ENCODE data around the gene FAP.
A peak's percentile ranks its signal among the peaks of the same experiment; 100 is the strongest.

Gene FAP

DNA sequence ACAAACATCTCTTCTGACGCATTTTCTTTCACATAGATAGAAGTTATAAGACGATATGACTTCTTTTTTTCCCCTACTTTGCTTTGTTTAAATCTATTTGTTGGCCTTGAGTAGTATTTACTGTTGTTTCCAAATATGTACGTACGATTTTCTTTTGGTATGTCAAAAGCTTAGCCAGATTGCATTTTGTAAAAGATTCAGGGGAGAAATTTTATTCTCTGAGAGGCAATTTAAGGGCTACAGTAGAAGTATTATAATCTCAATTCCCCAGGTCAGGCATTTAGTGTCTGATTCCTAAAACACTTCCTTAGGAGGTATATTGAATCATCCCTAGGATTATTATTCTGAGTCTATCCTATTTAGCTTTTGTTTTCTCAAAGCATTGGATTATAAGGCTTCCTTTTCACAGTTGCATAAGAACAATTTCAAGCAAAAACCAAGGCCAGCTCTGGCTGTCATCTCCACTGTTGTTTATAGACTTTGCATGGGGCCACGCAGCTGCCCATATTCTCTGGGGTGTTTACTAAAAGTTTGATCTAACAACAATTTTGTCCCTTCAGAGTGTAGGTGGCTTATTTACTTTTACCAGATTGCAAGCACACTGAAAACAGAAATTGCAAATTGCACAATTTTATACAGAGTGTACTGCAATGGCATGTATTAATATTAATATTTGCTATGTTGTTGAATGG is 57.6 kb downstream of the FAP start:
- DNase-seq, result no peak

DNA sequence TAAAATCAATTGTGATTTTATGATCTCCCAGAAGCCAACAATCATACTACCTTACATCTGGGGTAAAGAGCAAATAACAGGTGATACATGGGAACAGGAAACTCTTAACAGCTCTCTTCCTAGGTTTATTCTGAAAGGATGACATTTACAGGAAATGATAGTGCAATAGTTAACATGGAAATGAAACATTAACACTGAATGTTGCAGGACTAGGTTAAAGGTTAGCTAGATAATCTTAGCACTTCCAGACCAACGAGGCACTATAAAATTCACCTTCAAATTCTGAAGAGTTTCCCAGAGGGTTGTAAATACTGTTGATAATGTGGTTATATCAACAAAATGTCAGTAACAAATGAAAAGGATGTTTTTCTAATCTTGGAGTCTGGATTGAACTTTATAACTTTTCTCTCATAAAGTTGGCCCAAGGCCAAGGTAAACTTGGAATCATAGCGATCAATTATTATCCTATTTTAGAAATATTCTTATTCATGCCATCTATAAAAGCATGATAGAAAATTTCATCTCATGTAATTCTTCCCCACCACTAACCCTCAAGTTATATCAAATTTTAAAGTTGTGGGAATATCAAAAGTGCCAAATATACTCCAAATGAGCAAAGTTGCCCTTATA is 58.3 kb downstream of the FAP start:
- DNase-seq, result no peak

DNA sequence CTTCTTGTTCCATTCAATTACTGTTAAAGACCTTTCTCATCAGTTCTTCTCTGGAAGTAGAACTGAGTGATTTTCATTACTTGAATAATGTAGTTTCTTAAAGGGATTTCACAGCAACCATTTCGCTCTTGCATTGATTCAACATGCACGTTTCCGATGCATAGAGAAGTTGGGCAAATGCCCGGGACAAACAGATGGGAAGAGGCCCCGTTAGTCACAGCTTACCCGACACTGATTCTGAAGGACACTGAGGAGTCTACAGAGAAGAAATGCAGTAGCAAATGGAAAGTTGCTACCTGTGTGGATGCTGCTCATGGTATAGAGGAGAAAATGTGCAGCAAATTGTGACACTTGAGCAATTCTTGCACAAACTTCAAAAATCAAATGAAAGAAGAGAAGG is 58.9 kb downstream of the FAP start:
- no peak for DNase-seq

DNA sequence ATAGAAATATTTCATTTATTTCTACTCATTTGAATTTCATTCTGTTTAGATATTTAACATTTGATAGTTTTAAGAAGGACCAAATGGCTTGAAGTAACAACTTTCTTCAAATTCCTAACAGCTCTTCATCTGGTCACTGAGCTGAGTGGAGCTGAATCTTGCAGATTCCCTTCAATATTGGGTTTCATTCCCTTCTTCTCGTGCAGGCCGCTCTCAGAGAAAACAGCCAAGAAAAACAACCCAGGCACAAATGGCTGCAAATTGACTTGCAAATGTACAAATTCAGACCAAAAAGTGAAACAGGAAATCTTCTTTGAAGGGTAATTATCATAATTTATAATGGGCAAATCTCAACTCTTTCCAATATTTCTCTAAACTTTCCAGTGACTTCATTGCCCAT is 60.9 kb downstream of the FAP start:
- no peak for DNase-seq

DNA sequence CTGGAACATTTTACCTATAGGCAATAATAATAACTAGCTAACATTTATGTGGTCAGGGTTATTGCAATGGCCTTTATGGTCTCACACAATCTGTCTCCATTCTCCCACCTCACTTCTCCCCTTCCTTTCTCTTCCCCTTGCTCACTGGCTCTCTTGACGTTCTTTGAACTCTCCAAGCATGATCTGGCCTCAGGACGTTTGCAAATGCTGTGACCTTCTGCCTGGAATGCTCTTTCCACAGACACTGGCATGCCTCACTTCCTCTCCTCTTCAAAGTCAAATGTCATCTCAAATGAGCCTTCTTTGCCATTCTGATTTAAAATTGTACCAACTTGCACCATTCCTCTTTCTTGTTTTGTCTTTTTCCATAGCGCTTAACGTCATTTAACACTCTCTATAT is 65.9 kb downstream of the FAP start:
- DNase-seq, result no peak

DNA sequence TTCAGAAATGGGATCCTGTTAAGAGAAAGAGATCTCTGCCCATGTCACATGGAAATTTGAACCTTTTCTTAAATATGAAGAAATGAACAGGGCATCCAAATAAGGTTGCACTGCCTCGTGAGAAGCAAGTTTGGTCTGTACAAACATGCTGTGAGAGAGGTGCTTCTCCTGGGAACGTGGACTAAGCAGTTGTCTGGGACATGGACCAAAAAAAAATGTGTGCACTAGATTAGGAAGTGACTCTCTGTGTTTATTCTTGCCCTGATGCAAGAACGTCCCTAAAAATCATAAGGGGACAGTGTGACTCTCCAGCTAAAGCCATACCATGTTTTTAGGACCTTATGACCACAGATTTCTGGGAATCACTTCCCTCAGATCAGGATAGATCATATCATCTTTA is 67.5 kb downstream of the FAP start:
- DNase-seq, result no peak

DNA sequence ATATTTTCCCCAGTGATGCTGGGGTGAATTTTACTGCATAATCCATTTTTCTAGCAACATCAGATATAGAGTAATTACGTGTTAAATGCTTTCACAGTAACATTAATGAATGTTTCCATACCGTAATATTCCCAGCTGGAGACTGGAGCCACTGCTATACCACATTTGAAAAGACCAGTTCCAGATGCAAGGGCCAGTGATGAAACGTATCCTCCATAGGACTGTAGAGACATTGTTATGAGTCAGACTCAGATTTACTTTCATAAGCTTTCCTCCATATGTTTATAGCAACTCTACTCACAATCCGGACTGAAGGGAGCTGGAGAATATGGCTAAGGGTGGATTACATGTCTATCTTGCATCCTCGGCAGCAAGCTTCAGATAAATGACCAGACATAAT is 68.5 kb downstream of the FAP start:
- DNase-seq, result no peak

DNA sequence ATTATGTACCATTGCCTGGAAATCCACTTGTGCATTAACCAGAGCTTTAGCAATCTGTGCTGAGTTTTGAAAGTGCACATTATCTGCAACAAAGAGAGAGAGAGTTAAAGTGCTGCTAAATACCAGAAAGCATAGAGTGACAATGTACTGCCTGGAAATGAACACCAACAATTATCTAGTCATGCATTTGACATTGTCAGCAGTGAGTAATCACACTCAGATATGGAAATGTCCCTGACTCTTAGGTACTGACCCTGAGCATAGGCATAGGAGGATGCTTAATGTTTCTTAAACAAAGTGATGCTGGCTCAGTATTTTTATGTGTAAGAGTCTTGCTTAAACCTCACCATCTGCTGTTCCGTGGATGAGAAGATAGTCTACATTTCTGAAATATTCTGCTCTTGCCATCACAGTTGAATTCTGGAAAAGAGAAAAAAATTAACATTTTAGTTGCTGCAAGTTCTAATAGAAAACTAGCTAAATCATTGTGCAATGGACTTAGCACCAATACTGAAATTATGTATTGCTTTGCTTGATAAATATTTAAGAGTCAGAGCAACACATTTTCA is 70.4 kb downstream of the FAP start:
- no peak for DNase-seq

DNA sequence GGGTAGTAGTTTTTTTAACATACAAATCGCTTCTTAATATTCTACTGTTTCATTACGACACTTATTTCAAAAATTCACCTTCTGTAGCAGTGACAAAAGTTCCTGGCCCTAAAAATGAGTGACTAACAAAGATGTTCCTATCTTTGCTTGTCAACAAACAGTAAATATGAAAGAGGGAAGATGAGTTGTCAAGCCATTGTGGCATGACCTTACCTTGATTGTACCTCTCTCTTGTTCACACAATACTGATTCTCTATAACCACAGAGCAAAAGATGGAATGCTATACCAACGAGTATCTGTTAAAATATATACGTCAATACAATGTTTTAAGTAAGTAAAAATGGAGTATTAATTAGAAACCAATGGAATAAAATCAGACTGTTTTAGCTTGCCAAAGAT is 76.5 kb downstream of the FAP start:
- no peak for DNase-seq

DNA sequence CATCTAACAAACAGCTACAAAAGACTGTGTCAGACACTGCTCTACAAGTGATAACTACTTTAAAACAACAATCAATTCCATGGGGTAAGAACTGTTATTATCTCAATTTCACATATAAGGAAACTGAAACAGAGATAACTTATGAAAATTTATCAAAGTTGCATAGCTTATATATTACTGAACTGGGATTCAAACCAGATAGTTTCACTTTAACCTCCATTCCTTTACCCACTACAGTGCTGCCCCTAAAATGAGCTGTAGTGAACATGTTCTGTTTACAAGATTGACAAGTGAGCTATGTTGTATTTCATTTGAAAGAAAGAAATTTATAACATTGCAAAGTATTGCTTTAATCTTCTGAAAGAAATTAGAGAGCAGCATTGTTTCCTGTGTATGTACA is 77.1 kb downstream of the FAP start:
- no peak for DNase-seq

DNA sequence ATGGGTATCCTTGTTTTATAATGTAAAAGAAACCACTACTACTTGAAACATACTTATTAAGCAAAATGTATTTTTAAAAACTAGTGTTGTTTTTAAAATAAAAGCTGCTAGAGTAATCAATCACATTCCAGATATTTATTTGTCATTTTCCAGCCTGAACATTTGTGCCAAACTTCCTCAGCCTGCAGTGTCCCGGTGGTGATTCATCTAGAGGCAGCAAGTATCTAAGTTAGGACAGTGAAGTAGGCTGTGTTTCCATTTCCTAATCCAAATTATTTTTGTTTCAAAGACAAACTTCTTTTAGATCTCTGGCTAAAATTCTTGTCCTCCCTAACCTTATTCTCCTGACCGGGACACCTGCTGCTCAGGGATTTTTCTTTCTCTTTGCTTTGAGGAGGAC is 78.4 kb downstream of the FAP start:
- DNase-seq, result no peak

DNA sequence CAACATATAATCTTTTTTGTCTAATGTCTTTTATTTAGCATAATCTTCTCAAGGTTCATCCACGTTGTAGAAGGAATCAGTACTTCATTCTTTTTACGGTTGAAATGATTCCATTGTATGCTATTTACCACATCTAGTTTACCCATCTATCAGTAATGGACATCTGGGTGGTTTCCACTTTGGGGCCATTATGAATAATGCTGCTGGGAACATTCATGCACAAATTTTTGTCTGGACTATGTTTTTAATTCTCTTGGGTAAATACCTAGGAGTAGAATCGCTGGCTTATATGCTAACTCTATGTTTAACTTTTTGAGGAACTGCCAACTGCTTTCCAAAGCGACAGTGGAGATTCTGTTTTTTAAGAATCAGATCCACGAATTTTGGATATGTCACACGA is 83.8 kb downstream of the FAP start:
- no peak for DNase-seq

DNA sequence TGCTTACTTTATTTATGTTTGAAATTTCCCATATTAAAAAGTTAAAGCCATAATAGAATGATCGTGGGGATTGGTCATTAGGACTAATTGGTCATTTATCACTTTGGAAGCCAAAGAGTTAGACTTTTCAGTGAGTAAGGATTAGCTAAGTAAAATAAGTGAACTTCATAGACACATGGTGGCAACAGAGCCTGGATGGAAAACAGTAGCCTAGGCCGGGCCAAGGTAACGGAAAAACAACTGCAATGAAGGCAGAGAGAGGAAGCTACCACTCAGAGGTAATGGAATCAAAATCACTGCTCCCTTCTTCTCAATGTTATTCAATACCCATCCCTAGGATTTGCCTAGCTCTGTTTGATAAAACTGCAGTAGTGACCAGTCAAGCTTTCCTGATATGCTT is 87.1 kb downstream of the FAP start:
- no peak for DNase-seq

DNA sequence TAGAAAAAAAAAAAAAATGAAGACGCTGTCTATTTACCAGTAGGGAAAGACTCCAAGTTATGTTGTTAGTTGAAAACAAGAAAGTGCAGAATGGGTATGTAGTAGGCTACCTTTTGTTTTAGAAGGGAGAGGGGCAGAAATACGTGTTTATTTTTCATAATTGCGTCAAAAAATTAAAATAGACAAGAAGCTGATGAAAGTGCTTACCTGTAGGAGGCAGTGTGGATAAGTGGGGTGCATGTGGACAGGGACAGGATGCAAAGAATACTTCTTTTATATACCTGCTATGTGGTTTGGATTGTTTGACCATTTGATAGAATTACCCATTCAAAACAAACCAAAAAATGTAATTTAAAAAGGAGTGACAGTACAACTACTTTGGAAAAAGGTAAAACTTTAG is 88.2 kb downstream of the FAP start:
- no peak for DNase-seq

DNA sequence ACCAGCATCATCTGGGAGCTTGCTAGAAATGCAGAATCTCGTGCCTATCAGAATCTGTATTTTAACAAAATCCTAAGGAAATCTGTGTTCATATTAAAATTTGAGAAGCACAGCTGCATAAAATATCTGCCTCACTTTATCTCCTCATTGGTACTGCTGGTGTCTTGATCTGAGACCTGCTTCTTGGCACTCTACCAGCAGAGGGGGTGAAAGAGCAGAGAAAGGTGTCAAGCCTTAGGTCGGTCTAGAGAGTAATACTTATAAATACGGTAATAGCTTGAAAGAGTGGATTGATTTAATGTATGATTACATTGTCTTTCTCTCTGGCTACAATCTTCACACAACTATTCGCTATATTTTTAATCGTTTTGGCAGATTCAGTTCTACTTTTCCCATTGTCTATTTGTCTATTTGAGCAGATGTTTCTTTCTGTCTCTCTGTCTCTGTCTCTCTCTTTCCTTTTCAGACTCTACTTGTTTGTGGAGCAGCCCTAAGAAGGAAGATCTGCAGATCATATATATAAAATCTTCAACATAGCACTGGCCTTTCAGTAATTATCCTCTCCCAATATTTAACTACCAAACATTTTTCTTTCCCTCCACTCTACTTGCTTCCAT is 89.5 kb downstream of the FAP start:
- DNase-seq, result peak; percentile 60

DNA sequence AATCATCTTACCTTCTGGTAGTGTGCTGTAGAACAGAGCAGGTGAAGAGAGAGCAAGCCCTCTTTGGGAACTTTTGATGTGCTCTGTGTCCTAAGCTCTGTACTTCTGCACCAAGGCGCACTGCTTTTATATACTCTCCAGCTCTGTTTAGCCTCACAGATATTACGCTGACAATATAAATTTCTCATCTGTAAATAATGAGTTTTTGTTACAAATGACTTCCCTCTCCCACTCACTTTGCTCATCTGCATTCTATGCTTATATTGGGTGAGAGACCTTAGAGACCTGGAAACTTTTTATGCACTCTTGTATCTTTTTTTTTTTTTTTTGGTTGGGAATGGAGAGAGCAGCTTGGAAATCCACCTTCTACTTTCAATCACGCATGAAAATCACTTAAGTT is 91.1 kb downstream of the FAP start, which contains the start of gene GCG:
Gene GCG (minus strand): TSS at position 101 of the 400 bp plus-strand sequence. CDS start 3,069 bp downstream, outside the sequence.
- DNase-seq, result no peak

DNA sequence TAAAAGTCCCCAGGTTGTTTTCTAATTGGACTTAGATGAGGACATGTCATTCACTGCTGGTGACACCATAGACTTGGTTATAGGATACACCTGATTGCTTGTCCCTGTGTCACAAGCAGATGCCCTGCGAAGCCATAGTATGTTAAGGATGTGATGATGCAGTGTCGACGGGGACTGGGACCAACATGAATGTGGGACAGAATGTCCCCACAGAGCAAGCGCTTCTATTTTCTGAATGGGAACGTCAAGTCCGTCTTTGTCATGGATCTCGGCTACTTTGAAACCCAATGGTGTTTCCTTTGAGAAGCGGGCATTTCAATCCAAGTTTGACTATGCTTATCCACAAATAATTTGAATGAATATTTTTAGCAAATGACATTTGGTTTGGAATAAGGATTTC is 93.3 kb downstream of the FAP start:
- DNase-seq, result no peak

DNA sequence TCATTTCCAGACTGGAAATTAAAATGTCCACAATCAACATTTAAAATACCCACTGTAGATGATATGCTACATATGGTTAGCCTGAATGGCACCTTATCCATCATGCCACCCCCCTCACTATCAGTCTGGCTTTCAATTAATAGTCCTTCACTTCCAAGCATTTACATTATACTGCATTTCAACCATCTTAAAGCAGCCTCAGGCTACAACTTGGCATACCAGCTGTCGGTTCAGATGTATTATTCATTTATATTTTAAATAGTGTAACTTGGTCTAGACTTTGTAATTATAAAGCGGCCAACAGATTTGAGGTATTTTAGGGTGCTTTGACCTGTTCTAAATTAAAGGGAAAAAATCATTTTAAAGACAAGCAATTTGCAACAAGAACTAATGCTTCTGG is 93.8 kb downstream of the FAP start:
- DNase-seq, result no peak

DNA sequence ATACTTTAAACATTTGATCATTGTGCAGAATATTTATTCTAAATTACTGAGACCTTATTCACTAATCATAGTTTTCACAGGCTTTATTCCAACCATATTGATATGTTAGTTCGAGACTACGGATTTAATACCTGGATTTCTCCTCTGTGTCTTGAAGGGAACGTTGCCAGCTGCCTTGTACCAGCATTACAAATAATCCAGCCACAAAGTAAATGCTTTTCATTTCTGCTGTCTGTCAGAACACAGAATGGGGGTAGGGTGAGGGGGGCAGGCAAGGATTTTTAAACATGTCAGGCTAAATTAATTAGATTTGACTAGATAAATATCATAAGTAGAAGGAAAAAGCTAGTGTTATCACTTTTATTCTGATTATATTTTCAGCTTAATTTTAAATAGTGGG is 94.3 kb downstream of the FAP start:
- no peak for DNase-seq

DNA sequence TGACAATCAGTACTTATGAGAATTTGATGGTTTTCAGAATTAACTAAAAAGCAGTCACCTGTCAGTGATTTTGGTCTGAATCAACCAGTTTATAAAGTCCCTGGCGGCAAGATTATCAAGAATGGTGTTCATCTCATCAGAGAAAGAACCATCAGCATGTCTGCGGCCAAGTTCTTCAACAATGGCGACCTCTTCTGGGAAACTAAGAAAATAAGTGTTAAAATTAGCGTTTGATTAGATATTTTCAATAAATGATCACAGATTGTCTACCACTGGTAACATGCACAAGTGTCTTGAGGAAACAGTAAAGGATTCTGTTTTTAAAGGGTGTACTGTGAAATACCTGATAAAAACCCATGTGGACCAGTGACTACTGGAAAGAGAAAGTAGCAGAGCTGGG is 99.3 kb downstream of the FAP start:
- DNase-seq, result no peak

DNA sequence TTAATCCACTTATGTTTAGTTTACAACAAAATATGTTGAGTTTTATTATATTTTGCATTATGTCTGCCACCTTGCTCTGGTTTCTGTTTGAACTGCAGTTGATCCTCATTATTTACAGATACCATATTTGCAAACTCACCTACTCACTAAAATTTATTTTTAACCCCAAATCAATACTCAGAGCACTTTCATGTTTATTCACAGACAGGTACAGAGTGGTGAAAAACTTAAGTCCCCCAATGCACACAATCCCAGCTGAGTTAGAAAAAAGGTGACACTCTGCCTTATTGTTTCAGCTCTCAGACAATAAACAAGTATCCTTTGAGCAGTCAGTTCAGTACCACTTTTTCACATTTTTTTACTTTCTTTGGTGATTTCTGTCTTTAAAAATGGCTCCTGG is 104.9 kb downstream of the FAP start:
- DNase-seq, result no peak

DNA sequence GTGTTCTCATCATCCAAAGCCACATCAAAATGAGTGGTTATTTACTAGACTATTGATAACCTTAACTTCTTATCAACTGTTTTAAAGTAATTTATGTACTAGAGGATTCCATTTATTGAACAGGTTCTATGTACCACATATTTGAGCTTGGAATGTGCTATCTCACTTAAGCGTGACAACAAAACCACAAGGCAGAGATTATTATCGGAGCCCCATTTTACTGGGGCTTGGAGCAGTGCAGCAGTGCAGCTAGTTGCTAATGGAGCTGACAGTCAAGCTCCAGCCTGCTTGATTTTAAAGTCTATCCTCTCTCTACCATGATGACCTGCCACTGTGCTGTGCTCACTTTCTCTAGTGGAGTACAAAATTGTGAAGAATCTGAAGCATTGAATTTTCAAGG is 115.8 kb downstream of the FAP start:
- no peak for DNase-seq

DNA sequence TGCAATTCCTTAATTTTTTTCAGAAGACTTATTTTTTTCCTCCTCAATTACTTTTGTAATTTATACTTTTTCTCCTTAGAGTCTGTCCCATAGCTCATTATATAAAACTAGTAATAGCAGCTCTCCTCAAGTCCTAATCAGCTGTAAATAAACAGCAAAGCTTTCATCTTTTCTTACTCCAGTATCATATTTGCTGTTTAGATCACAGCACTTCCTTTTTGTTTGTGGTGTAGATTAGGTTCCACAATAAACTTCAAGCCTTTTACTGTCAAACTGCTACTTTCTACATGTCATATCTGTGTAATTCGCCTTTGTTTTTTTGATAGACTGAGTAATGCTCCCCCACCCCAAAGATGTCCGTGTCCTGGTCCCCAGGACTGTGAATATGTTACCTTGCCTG is 116.7 kb downstream of the FAP start:
- no peak for DNase-seq

DNA sequence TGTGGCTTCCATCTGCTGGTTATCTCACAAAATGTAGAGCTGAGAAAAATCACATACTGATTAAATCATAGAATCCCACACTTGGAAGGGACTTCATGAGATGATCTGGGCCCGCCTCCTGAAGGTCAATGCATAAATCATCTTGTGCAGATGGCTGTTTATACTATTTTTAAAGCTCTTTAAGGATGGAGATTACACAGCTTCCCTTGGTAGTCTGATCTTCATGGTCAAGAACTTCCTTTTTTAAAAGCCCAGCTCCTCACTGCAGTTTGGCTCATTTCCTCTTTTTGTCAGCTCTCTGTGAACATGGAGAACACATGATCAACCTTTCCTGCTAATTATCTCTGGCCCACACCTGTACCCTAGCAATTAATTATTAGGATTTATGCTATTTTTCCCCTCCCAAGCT is 117.1 kb downstream of the FAP start:
- DNase-seq, result no peak
